WTC11 (cell line): ENCODE measurements around the gene KIRREL3.

Experiments
- TEAD4 ChIP-seq: sonication (generic); formaldehyde crosslinking; IDR thresholded peaks from 2 replicates; pipeline ENCODE4 v1.8.0; 2022; ENCODE audit warnings: mild to moderate bottlenecking, missing genetic modification reagents
- ZNF416 ChIP-seq: fragments of 250-450 bp; sonication (Bioruptor Pico); IDR thresholded peaks from 2 replicates; pipeline ENCODE4 v1.9.0; 2021; ENCODE audit warnings: mild to moderate bottlenecking, inconsistent platforms

DNA sequence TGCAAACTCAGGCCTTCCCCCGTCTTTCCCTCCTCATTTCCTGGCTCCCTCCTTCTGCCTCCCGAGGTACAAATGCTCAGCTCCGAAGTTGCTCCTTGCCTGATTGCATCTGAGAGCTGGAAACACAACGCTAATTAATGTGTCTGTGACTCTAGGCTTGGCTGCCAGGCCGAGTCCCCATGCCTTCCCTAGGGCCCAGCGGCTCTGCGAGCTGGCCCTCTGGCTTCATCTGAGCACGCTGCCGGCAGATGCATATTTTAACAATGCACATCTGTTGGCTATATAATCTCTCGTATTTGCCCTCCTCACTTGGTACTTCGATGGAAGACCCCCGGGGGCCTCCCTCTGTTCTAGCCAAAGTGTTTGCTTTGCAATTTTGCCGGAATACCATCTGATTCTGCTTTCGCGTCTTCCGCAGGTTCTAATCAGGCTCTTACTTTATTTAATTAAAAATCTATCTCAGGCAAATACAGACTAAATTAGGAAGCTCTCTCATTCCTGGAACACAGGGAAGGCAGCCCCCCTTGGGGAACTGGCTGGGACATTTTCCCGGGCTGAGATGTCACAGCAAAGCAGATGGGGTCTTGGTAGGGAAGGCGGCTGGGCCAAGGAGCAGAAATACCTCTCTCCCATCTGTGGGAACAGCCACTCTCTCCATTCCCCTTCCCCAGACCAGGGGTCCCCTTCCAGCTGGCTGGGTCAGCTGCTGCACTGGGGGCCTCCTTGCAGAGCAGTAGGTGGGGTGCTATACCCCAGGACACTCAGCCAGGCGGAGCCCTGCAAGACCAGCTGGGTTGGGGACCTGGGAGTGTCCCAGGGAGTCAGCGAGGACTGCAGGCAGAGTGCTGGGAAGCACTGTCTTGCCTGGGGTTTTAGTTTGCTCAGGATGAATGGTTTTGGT, 482.2 kb downstream of the KIRREL3 start:
- TF ChIP-seq ZNF416 (CRISPR knock-in tag) (no peak), TEAD4 (no peak)
